ENCODE data around the gene KRT80.
A peak's percentile ranks its signal among the peaks of the same experiment; 100 is the strongest.

GRCh38 chr12:52171950-52172512 is 19.8 kb downstream of the KRT80 start:
- peak in 1 of 4 experiments; percentile 12 for TF ChIP-seq CTCF (IDR thresholded peaks at IDR 0.05)
- no peak for TF ChIP-seq POLR2A (IDR thresholded peaks at IDR 0.05)

All from uterus (tissue), 2 donors.